Fibroblast of skin of left biceps (primary cell): ENCODE data around the gene MTUS2.

Source experiments
- DNase-seq, 2 experiments: peaks; one replicate each; pipeline ENCODE4 v3.0.0-alpha.2; 2013; ENCODE audit warnings: low read depth in 2 of 2

The MTUS2 gene

DNA sequence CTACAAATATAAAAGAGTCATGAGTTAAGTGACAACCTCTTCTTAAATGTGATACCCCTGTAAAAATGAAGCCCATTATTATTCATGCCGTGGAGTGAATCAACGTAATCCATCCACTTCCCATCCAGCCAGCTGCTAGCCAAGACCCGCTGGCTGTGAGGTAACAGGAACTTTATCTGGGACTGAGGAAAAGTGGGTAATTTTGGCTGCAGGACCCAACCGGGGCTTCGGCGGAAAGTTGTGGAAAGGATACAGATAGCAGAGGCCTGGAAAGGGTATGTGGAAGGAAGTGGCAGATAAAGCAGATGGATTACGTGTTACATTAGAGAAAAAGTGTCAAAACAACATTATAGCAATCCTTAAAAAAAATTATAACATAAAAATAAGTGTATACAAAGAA is 727.0 kb downstream of the MTUS2 start:
- no peak for DNase-seq

DNA sequence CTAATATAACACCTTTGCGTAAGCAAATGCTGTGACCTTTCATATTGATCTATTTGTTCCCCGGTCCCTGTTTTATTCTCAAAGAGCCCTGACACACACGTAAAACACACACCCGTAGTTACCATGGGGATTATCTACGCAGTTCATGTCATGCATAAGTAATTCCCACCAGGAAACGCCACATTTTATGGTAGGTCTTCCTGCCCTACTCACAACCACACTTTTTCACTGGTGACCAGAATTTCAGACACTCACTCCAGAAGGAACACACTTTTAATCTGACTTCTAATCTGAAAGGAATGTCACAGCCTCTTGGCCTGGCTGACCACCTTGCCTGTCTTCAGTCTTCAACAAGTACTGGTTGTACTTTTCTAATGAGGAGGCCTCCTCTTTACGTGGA is 728.6 kb downstream of the MTUS2 start:
- DNase-seq, result no peak

DNA sequence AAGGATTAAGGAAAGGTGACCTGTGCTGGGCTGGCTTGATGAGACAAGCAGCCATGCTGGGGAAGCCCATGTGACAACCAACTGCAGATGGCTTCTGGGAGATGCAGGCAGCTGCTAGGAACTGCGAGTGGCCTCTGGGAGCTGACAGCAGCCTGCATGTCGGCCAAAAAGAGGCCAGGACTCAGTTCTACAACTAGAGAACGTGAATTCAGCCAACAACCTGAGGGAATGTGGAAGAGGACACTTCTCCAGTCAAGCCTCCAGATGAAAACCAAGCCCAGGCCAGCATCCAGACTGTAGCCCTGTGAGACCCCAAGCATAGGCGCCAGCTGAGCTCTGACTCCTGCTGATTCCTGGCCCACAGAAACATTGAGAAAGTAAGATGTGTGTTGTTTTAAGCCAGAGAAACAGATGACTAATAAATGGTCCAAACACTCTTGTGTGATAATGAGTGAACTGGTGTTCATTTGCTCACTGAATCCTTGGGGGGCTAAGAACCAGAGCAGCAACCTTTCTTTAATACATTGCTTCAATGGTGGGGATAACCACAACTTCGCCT is 730.4 kb downstream of the MTUS2 start:
- DNase-seq, result no peak

DNA sequence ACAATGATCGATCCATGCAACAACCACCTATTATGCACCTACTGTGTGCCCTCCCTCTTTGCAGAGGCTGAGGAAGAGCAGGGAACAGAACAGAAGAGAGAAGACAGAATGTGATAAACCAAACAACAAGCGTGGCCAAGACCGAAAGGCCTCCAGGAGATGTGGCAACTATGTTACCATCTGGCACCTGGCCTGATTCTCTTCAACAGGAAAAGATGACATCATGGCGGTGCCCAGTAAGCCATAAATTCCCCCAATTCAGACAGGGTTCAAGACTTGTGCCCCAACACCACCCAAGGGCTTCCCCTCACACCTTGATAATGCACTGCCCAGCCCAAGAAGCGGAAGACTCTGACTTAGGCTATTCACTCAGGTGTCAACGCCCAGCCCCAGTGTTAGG is 731.1 kb downstream of the MTUS2 start:
- no peak for DNase-seq
